Central memory CD8-positive, alpha-beta T cell (primary cell): ENCODE measurements around the gene SOX5.

Experiments
- ATAC-seq: fragments of 150-1000 bp; cut with Tn5 transposase; replicated peaks from 2 replicates; pipeline ENCODE4 v1.10.0; 2022; ENCODE audit warnings: mild to moderate bottlenecking, moderate FRiP score, moderate number of reproducible peaks; ENCODE audit not compliant: poor library complexity, severe bottlenecking; ENCODE audit errors: extremely low read depth
- DNase-seq, 2 donors: peaks; one replicate each; pipeline ENCODE4 v3.0.0; 2021; ENCODE audit warnings: low spot score in 2 of 2
- H3K27ac Mint-ChIP-seq: one replicate; pipeline ENCODE4 v1.8.0; 2022; ENCODE audit warnings: low read depth, mild to moderate bottlenecking, moderate library complexity, mixed read lengths
- H3K27me3 Mint-ChIP-seq: one replicate; pipeline ENCODE4 v1.8.0; 2022; ENCODE audit warnings: mixed read lengths
- H3K36me3 Mint-ChIP-seq: one replicate; pipeline ENCODE4 v1.8.0; 2022; ENCODE audit warnings: mild to moderate bottlenecking, moderate library complexity, mixed read lengths; ENCODE audit not compliant: insufficient read depth
- H3K4me1 Mint-ChIP-seq: one replicate; pipeline ENCODE4 v1.8.0; 2022; ENCODE audit warnings: mixed read lengths
- H3K4me3 Mint-ChIP-seq: one replicate; pipeline ENCODE4 v1.8.0; 2022; ENCODE audit warnings: mild to moderate bottlenecking, moderate library complexity, mixed read lengths
- H3K9me3 Mint-ChIP-seq: one replicate; pipeline ENCODE4 v1.8.0; 2022; ENCODE audit warnings: mixed read lengths

The SOX5 gene

DNA sequence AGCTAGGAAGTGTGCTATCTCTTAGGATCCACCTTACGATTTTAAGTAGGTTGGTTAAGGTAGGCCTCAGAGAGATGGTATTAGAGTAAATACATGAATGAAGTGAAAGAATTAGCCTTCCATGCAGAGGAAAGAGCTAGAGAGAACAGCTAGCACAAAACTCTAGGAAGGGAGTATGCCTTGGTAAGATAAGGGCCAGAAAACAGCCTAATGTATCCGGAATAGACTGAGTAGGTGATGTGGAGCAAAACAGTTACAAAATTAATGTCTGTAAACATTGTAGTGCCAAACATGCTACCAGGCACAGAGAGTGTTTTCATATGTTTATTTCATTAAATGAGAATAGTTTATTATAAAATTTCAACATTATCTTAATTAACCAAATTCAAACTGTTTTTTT lies 315.1 kb downstream of the SOX5 start:
- Mint-ChIP-seq H3K4me1 (no peaks in the 10 kb centered on the region), H3K9me3 (peaks cover 11% of the 10 kb centered on the region), H3K27me3 (no peaks in the 10 kb centered on the region), H3K36me3 (no peaks in the 10 kb centered on the region), H3K27ac (no peak overlapping the region), H3K4me3 (no peak overlapping the region)
- DNase-seq: no peak
- no peak for ATAC-seq

DNA sequence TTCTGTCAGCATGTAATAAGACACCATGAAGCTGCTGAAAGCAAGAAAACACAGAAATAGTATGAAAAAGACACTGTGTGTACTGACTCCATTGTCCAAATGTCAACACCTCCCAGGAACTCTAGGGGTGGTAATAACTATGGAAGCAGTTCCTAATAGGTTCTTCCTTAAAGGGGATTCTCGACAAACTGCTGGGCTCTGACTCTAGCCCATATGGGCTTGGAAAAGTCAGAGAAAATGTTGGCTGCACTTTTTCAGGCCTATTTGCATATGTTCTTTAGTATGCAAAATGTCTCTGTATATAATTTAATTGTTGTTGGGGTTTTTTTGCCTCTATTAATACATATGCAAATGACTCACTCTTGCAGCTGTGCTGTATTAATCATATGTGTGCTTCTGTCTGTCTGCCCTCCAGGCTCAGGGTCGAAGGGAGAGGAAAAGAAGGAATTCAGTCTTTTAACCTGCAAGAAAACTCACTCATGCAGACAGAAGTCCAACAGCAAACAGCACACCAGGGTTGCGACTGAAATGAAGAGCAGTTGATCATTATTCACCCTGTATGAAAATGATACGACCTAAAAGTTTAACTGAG lies 317.6 kb downstream of the SOX5 start:
- no peak for ATAC-seq

DNA sequence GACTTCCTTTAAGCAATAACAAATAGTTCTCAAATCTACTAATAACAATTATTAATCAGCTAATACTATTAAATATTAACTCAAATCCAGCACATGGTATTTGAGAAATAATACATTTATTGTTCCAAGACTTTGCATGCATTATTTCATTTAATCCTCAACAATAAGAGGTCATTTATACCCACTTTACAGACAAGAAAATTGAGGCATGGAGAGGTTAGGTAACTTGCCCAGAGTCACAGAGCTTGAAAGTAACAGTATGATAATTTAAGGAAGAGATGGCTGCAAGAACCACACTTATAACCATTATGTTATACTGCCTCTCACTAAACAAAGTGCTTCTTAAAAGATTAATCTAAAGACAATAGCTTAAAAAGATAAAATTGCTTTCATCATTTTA lies 318.9 kb downstream of the SOX5 start:
- H3K4me3 Mint-ChIP-seq: no peak overlapping the region
- DNase-seq: no peak
- peaks cover 4% of the 10 kb centered on the region for H3K9me3 Mint-ChIP-seq
- ATAC-seq: no peak
- no peak overlapping the region for H3K27ac Mint-ChIP-seq
- H3K4me1 Mint-ChIP-seq: no peaks in the 10 kb centered on the region
- H3K27me3 Mint-ChIP-seq: no peaks in the 10 kb centered on the region
- no peaks in the 10 kb centered on the region for H3K36me3 Mint-ChIP-seq

More for the DNA sequence above, 317.6 kb downstream of the SOX5 start:
- H3K27ac Mint-ChIP-seq: no peak overlapping the region
- H3K36me3 Mint-ChIP-seq: no peaks in the 10 kb centered on the region
- no peaks in the 10 kb centered on the region for H3K27me3 Mint-ChIP-seq
- DNase-seq: no peak
- no peaks in the 10 kb centered on the region for H3K4me1 Mint-ChIP-seq
- no peak overlapping the region for H3K4me3 Mint-ChIP-seq
- peaks cover 4% of the 10 kb centered on the region for H3K9me3 Mint-ChIP-seq

DNA sequence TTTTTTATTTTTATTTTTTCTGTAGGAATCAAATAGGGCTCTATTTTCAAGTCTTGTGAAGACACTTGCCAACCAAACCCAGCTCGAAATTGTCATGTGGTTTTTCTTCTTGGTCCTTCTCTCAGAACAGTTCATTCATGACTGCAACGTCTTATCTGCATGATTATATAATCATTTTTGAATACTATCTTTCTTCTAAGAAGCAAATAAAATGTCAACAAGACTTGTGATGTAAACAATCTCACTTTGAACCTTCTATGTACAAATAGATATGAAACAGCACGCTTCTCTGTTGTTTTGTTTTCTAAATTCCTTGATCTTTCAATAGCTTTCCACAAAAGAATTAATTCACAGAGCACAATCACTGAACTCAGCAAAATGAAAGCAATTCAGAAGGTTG lies 320.7 kb downstream of the SOX5 start:
- no peak for ATAC-seq
- no peaks in the 10 kb centered on the region for H3K36me3 Mint-ChIP-seq
- DNase-seq: no peak

DNA sequence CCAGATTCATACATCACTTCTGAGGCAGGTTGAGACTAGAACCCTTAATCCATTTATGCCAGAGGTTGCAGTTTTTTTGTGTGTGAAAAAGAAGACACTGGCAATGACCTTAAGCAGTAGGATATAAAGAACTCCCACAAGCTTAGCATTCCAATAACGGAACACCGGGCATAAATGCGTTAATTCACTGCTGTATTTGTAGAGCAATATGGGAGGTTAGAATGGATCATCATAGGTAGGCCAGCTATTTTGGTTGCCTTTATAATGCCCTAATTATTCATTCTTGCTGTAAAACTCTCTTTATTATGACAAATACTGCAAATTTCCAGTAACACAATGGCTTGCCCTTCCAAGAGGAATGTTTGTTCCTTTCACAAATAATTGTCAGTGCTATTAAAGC lies 322.7 kb downstream of the SOX5 start:
- Mint-ChIP-seq H3K4me3 (no peak overlapping the region), H3K27me3 (no peaks in the 10 kb centered on the region), H3K27ac (no peak overlapping the region), H3K9me3 (peaks cover 6% of the 10 kb centered on the region), H3K4me1 (no peaks in the 10 kb centered on the region), H3K36me3 (no peaks in the 10 kb centered on the region)
- no peak for ATAC-seq
- no peak for DNase-seq

More for the DNA sequence above, 320.7 kb downstream of the SOX5 start:
- peaks cover 4% of the 10 kb centered on the region for H3K9me3 Mint-ChIP-seq
- H3K4me1 Mint-ChIP-seq: no peaks in the 10 kb centered on the region
- H3K27ac Mint-ChIP-seq: no peak overlapping the region
- no peaks in the 10 kb centered on the region for H3K27me3 Mint-ChIP-seq
- no peak overlapping the region for H3K4me3 Mint-ChIP-seq

DNA sequence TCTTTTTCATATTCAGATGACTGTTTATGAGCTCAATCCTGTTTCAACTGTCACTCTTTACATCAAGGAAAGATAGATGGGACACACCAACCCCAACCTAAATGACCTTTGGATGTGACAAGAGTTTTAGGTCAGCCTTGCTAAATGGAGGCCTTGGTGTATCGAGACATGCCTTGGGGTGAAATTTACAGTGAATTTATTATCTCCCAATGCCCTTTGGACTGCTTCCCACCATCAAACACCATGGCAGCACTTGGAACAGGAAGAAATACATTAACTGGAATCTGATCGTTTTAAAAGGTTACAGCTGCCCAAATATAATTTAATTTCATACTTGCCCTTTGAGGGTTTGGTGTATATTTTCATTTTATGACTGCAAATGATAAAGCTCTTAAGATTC lies 327.6 kb downstream of the SOX5 start:
- Mint-ChIP-seq H3K27ac (no peak overlapping the region), H3K4me1 (no peaks in the 10 kb centered on the region), H3K27me3 (no peaks in the 10 kb centered on the region), H3K9me3 (peaks cover 6% of the 10 kb centered on the region), H3K36me3 (no peaks in the 10 kb centered on the region), H3K4me3 (no peak overlapping the region)
- DNase-seq (no peak), ATAC-seq (no peak)

DNA sequence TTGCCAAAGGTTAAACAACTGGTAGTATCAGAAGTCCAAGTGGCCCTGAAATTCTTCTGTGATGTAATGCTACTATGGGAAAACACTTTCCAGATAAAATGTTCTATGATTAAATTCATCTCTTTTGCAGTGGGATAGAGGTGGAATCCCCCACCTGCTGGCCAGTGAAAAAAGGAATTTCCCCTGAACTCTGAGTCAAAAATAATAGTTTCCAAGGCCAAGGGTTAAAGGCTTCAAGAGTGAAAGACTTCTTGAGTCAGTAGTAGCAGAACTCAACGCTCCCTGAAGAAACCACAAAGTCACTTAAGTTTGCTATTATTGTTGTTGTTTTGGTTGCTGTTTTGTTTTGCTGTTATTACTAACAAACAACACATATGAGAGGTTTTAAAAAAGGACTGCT lies 330.8 kb downstream of the SOX5 start:
- H3K4me1 Mint-ChIP-seq: no peaks in the 10 kb centered on the region
- H3K27ac Mint-ChIP-seq: no peak overlapping the region
- H3K4me3 Mint-ChIP-seq: no peak overlapping the region
- H3K27me3 Mint-ChIP-seq: no peaks in the 10 kb centered on the region
- H3K36me3 Mint-ChIP-seq: no peaks in the 10 kb centered on the region
- no peak for DNase-seq
- ATAC-seq: no peak
- peaks cover 8% of the 10 kb centered on the region for H3K9me3 Mint-ChIP-seq

DNA sequence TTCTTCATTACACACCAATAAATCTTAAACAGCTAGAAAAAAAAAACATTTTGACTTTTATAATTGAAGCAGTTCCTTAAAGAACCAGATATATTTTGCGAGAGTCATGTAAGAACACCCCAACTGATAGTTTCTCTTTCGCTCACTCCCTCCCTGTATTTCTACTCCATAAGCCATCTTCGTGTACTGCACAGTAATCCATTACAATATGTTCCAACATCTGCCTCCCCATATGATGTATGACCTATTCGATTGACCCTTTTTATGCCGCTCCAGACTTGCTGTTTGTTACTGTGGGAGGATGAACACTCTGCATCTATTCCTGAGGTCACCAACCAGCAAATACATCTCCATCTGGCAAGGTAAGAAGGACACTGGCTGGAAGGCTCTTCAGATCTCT lies 331.7 kb downstream of the SOX5 start:
- Mint-ChIP-seq H3K4me3 (no peak overlapping the region), H3K27me3 (no peaks in the 10 kb centered on the region), H3K4me1 (no peaks in the 10 kb centered on the region), H3K9me3 (peaks cover 7% of the 10 kb centered on the region), H3K36me3 (no peaks in the 10 kb centered on the region), H3K27ac (no peak overlapping the region)
- no peak for DNase-seq
- ATAC-seq: no peak

DNA sequence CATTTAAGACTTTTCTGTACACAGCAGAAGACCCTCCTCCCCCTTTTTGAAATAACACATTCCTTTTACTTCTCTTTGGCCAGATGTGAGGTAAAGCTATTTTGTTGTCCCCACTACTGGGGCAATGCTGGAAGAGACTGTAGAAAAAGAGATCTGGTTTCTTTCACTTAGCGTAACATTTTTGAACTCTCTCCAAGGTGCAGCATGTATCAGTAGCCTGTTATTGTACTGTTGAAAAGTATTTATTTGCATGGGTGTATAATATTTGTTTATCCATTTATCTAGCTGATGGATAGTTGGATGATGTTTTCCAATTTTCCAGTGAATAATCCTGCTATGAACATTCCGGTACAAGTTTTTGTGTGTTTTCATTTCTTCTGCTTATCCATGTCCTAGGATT lies 335.2 kb downstream of the SOX5 start:
- H3K4me3 Mint-ChIP-seq: no peak overlapping the region
- H3K36me3 Mint-ChIP-seq: no peaks in the 10 kb centered on the region
- ATAC-seq (no peak), DNase-seq (no peak)
- H3K27ac Mint-ChIP-seq: no peak overlapping the region
- no peaks in the 10 kb centered on the region for H3K4me1 Mint-ChIP-seq
- H3K9me3 Mint-ChIP-seq: peaks cover 7% of the 10 kb centered on the region
- no peaks in the 10 kb centered on the region for H3K27me3 Mint-ChIP-seq

DNA sequence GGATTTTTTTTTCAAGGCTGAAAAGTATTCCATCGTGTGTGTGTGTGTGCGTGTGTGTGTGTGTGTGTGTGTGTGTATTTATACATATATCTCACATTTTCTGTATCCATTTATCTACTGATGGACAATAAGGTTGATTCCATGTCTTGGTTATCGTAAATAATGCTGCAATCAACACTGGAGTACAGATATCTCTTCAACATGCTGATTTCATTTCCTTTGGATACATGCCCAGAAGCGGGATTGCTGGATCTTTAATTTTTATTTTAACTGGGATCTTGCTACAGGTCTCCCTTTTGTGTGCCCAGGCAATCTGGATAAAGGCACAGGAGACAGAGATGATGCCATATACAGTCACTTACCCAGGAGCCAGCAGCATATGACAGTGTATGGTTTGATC lies 338.1 kb downstream of the SOX5 start:
- Mint-ChIP-seq H3K27me3 (no peaks in the 10 kb centered on the region), H3K4me3 (no peak overlapping the region), H3K9me3 (peaks cover 4% of the 10 kb centered on the region), H3K27ac (no peak overlapping the region), H3K36me3 (no peaks in the 10 kb centered on the region), H3K4me1 (no peaks in the 10 kb centered on the region)
- ATAC-seq: no peak
- DNase-seq: no peak

DNA sequence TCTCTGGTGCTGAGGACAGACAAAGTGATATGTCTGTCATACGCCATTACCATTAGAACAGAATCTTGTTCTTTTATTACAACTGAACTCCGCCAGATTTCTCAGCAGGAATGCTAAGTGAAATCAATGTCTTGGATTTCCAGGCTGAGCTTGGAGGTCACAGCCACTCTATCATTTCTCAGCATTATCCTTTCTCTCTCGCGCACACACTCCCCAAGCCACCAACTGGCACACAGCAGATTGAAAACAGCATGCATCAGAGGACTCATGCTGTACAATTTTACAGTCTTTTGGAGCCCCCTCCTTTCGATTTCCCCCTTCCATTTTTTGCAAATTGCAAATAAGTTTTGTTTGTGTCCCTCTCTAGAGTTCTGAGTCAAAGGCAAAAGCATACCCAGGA lies 348.6 kb downstream of the SOX5 start:
- DNase-seq (no peak), ATAC-seq (no peak)
- peaks cover 7% of the 10 kb centered on the region for H3K9me3 Mint-ChIP-seq
- no peaks in the 10 kb centered on the region for H3K36me3 Mint-ChIP-seq
- no peaks in the 10 kb centered on the region for H3K4me1 Mint-ChIP-seq
- no peak overlapping the region for H3K4me3 Mint-ChIP-seq
- H3K27ac Mint-ChIP-seq: no peak overlapping the region
- H3K27me3 Mint-ChIP-seq: no peaks in the 10 kb centered on the region

DNA sequence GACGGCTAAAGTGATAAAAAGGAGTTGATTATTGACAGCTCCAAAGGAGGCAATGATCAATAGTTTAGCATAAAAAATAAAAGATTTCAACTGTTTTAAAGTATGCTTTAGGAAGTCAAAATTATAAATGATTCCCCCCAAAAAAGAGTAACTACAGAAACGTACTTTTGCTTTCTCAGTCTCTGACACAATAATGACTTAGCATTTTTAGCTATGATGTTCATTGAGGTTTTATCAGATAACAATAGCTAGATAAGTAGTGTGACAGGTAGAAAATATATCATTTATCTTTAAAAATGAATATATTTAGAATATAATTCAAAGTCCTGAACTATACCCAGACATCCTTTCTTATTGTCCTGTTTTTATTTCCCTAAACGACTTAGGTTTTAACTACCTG lies 352.9 kb downstream of the SOX5 start:
- peaks cover 12% of the 10 kb centered on the region for H3K9me3 Mint-ChIP-seq
- H3K36me3 Mint-ChIP-seq: no peaks in the 10 kb centered on the region
- H3K4me1 Mint-ChIP-seq: no peaks in the 10 kb centered on the region
- no peak overlapping the region for H3K27ac Mint-ChIP-seq
- DNase-seq: no peak
- no peak overlapping the region for H3K4me3 Mint-ChIP-seq
- H3K27me3 Mint-ChIP-seq: no peaks in the 10 kb centered on the region
- no peak for ATAC-seq

DNA sequence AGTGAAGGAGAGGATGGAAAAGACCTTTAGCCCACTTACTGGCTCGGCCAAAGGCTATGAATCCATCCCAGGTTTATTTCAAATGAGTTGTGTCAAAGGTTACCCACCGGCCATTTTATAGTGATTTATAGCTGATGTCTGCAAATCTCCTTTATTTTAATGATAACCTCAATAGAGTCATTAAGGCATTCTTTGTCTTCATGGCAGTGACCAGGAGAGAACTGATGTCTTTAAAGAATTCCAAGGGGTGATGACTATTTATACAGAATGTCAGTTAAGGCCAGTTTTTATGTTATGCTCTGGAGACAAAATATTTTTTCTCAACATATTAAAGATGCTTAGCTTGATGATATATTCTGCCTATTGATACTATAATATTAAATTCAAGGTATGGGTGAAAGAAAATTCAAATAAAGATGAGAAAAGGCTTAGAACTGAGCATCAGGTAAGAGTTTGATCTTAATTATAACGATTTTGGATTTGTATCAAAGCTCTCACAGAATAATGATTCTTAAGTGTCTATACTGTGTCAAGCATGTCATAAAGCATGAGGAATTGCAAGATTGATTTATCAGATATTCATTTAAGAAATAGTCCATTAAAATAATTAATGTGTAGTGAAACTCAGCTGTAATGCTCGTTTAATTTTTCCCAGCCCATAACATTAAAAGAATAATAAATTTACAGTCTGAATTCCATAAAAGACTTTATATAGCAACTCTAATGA lies 361.5 kb downstream of the SOX5 start:
- Mint-ChIP-seq H3K27ac (no peak overlapping the region), H3K4me3 (no peak overlapping the region), H3K27me3 (no peaks in the 10 kb centered on the region), H3K4me1 (no peaks in the 10 kb centered on the region), H3K9me3 (peaks cover 9% of the 10 kb centered on the region), H3K36me3 (no peaks in the 10 kb centered on the region)
- DNase-seq: no peak
- ATAC-seq: no peak
